ENCODE measurements around the gene RMDN2.
"Not testable (repeated sequence)": the region's sequence is repeated elsewhere in the genome, so short reads cannot be mapped to it uniquely, and the experiment has no call there.

- not testable (repeated sequence) for TF ChIP-seq POLR2A, CTCF (IDR thresholded peaks at IDR 0.05)
Measured at GRCh38 chr2:37963901-37964300, 38.8 kb downstream of the RMDN2 start.

Data from uterus (tissue), 2 donors.